ENCODE measurements around the gene SLC2A11. TPM values are rescaled to one million over a fixed set of nuclear protein-coding genes. Genes with fewer than 3 reads are reported as not detected.

Gene SLC2A11
- total and polyA plus RNA-seq, 10 of the 15 experiments (the other 5 are each of a cell fraction or from before 2014, with no cell fraction given), result 0.98 to 18.3 (median 8.6) TPM

- Histone ChIP-seq H2AFZ (ENCODE audit: control insufficient read depth, low read depth, low read length) (no peak overlapping the region), H3K27me3 (replicated peaks in 1 of 2; ENCODE audit: control insufficient read depth in 2 of 2, insufficient read depth in 2 of 2, low read length in 1 of 2) (no peaks in the 10 kb centered on the region), H3K9me3 (replicated peaks; ENCODE audit: control insufficient read depth, insufficient read depth, low read length) (no peaks in the 10 kb centered on the region), H4K20me1 (ENCODE audit: control insufficient read depth, insufficient read depth) (no peaks in the 10 kb centered on the region), H3K4me1 (ENCODE audit: control insufficient read depth, insufficient read depth, low read length) (peaks cover 2% of the 10 kb centered on the region; the same call in 1 of the 2 replicates), H3K4me2 (ENCODE audit: control insufficient read depth, insufficient read depth) (no peak overlapping the region), H3K79me2 (ENCODE audit: control insufficient read depth, insufficient read depth, low read length) (peaks cover 7% of the 10 kb centered on the region), H3K9ac (ENCODE audit: control insufficient read depth, insufficient read depth, low read length) (no peak overlapping the region), H3K36me3 (ENCODE audit: control insufficient read depth in 2 of 2, insufficient read depth in 2 of 2, low read length in 1 of 2) (no peaks in the 10 kb centered on the region; a peak in 1 of 4 replicates), H3K4me3 (no peak overlapping the region), H3K27ac (ENCODE audit: control insufficient read depth, insufficient read depth) (no peak overlapping the region)
- no peak for ATAC-seq
- no TSS peak for BruUV-seq (replicated peaks)
- SMC1A ChIA-PET (ENCODE audit: uncharacterized antibody, unreplicated experiment), result interaction anchor here (1.3 to 1.7 kb wide), 3 partner anchors 16 to 264 kb away, joined by 3 to 4 read pairs (median 4); partner anchors contain the start of gene MIF
- FAIRE-seq, result no peak
- TF ChIP-seq E2F8 (IDR thresholded peaks at IDR 0.05; ENCODE audit: low read depth, partially characterized antibody) (no peak), SUPT20H (IDR thresholded peaks at IDR 0.05; ENCODE audit: borderline replicate concordance, control insufficient read depth, low read depth, low read length) (no peak), RCOR1 (conservative IDR thresholded peaks at IDR 0.05; ENCODE audit: low read depth, low read length) (no peak), GABPA (IDR thresholded peaks at IDR 0.05; ENCODE audit: low read depth) (no peak), IRF4 (IDR thresholded peaks at IDR 0.05; ENCODE audit: low read depth, low read length) (no peak), BACH1 (IDR thresholded peaks at IDR 0.05; ENCODE audit: borderline replicate concordance) (no peak), PML (IDR thresholded peaks at IDR 0.05; ENCODE audit: low read length) (no peak), TARDBP (IDR thresholded peaks at IDR 0.05; ENCODE audit: borderline replicate concordance) (no peak), HDAC2 (IDR thresholded peaks at IDR 0.05) (no peak), STAT3 (IDR thresholded peaks at IDR 0.05; ENCODE audit: low read depth, low read length) (no peak), BHLHE40 (IDR thresholded peaks at IDR 0.05; ENCODE audit: borderline replicate concordance in 1 of 2, low read depth in 2 of 2, low read length in 1 of 2) (no peak)
- RAD21 ChIA-PET (ENCODE audit: unreplicated experiment), result no interaction called here
- WGBS (ENCODE audit: insufficient coverage, insufficient replicate concordance, low lambda C conversion rate, missing lambda C conversion rate), result 81% methylated on average over 3 of the region's 3 CpGs
- CTCF ChIA-PET, result interaction anchor here (1.6 to 6.2 kb wide), 2 partner anchors 17 to 61 kb away, joined by 3 to 37 read pairs; partner anchors contain the start of gene MIF
- intact Hi-C loops (cut with micrococcal nuclease; ENCODE audit: unreplicated experiment) (no loop called here), in situ Hi-C loops (cut with MboI) (no loop called here)
- POLR2A ChIA-PET, result interaction anchor here (0.5 to 2.0 kb wide), 3 partner anchors 16 to 301 kb away, joined by 3 to 8 read pairs (median 3); partner anchors contain the start of gene MIF
- DNase-seq (ENCODE audit: low read depth, low spot score), result no peak
These were observed 53.0 kb downstream of the SLC2A11 start for GRCh38 chr22:23910496-23911190.

Measured in GM12878 (cell line).